Endothelial cell of umbilical vein (primary cell): ENCODE measurements around the gene ITGA3. TPM values are rescaled to one million over a fixed set of nuclear protein-coding genes. Genes with fewer than 3 reads are reported as not detected.

Experiments
- BruUV-seq: library from RNA; stranded (reverse); fragments of 400-500 nt; replicated peaks from 2 replicates; lab custom pipeline; 2021; lab: Mats Ljungman, UMichigan
- CTCF ChIA-PET: fragments of 300-600, 350-600 bp; sonication (Branson Sonifier 250); formaldehyde crosslinking; loops from one replicate; lab custom pipeline; 2021; ENCODE audit warnings: antibody characterized with exemption, inconsistent platforms; lab: Charles Lee
- POLR2A ChIA-PET: fragments of 300-600, 350-600 bp; sonication (Branson Sonifier 250); formaldehyde crosslinking; loops from one replicate; lab custom pipeline; 2021; ENCODE audit warnings: antibody characterized with exemption, inconsistent platforms; lab: Charles Lee
- DNase-seq: peaks from one replicate; pipeline ENCODE4 v3.0.0-alpha.2; 2011; ENCODE audit warnings: low read depth, low spot score
- FAIRE-seq: peaks from 2 replicates; lab custom pipeline; 2011; peaks lifted over from hg19 to GRCh38; lab: Jason Lieb, UNC
- H2AFZ ChIP-seq: 2 replicates; pipeline ENCODE4 v1.6.0; 2012; ENCODE audit warnings: low read depth, low read length, control low read depth, inconsistent platforms
- H3K27ac ChIP-seq: 2 replicates; pipeline ENCODE4 v1.5.1; 2011; ENCODE audit warnings: low read depth, mild to moderate bottlenecking, control low read depth, low read length, moderate library complexity; ENCODE audit not compliant: insufficient read depth
- H3K27me3 ChIP-seq, 2 experiments: 2 replicates each; pipeline versions ENCODE4 v1.6.0 to v1.6.1; 2011; ENCODE audit warnings: low read length in 2 of 2, mixed read lengths in 1 of 2; ENCODE audit not compliant: control insufficient read depth in 2 of 2, insufficient read depth in 2 of 2
- H3K36me3 ChIP-seq, 2 experiments: 2 replicates in 1 of 2; 3 replicates in 1 of 2; pipeline ENCODE4 v1.5.1; 2011; ENCODE audit warnings: low read length in 2 of 2, mild to moderate bottlenecking in 1 of 2, moderate library complexity in 1 of 2; ENCODE audit not compliant: control insufficient read depth in 2 of 2, insufficient read depth in 2 of 2; ENCODE audit errors: extremely low read depth in 1 of 2
- H3K4me1 ChIP-seq: 3 replicates; pipeline ENCODE4 v1.5.1; 2011; ENCODE audit warnings: mild to moderate bottlenecking, low read length; ENCODE audit not compliant: control insufficient read depth, insufficient read depth; ENCODE audit errors: extremely low read depth
- H3K4me2 ChIP-seq: 2 replicates; pipeline ENCODE4 v1.6.1; 2011; ENCODE audit warnings: low read length, control low read depth, mixed read lengths; ENCODE audit not compliant: insufficient read depth
- H3K4me3 ChIP-seq, 3 experiments: fragments of 200-600 bp in 1 of 3; sonication (generic), shearing (Covaris generic) in 1 of 3; replicated peaks in 1 of 3; 2 replicates each; pipeline ENCODE4 v1.5.1; 2011 to 2016; ENCODE audit warnings: control low read depth in 3 of 3, low read length in 3 of 3, mild to moderate bottlenecking in 2 of 3, inconsistent platforms in 1 of 3, low read depth in 1 of 3, moderate library complexity in 1 of 3; ENCODE audit not compliant: insufficient read depth in 1 of 3
- H3K79me2 ChIP-seq: 2 replicates; pipeline ENCODE4 v1.6.0; 2012; ENCODE audit warnings: low read length, inconsistent platforms; ENCODE audit not compliant: control insufficient read depth, insufficient read depth
- H3K9ac ChIP-seq: replicated peaks from 2 replicates; pipeline ENCODE3; 2011; ENCODE audit warnings: low read length, control low read depth; ENCODE audit not compliant: insufficient read depth; ENCODE audit errors: extremely low read depth
- H3K9me1 ChIP-seq: replicated peaks from 3 replicates; pipeline ENCODE4 v1.6.0; 2011; ENCODE audit warnings: mild to moderate bottlenecking, low read length; ENCODE audit not compliant: control insufficient read depth, insufficient read depth; ENCODE audit errors: extremely low read depth
- H3K9me3 ChIP-seq: replicated peaks from 2 replicates; pipeline ENCODE4 v1.5.1; 2012; ENCODE audit warnings: low read length, inconsistent platforms; ENCODE audit not compliant: control insufficient read depth, insufficient read depth
- H4K20me1 ChIP-seq: replicated peaks from 2 replicates; pipeline ENCODE3; 2011; ENCODE audit warnings: mild to moderate bottlenecking, low read length; ENCODE audit not compliant: control insufficient read depth, insufficient read depth; ENCODE audit errors: extremely low read depth
- CTCF ChIP-seq, 2 donors: IDR thresholded peaks; 1 replicate in 1 of 2; 2 replicates in 1 of 2; pipeline ENCODE4 v1.5.1; 2011; ENCODE audit warnings: low read length in 2 of 2, mild to moderate bottlenecking in 2 of 2, moderate library complexity in 2 of 2, control low read depth in 1 of 2, inconsistent platforms in 1 of 2, low read depth in 1 of 2; ENCODE audit not compliant: insufficient read depth in 1 of 2; ENCODE audit errors: extremely low read depth in 1 of 2
- EZH2 ChIP-seq: IDR thresholded peaks from 2 replicates; pipeline ENCODE4 v1.6.1; 2012; ENCODE audit warnings: borderline replicate concordance, low read depth, mild to moderate bottlenecking, moderate library complexity, low read length, inconsistent platforms; ENCODE audit not compliant: severe bottlenecking
- GATA2 ChIP-seq: IDR thresholded peaks from 2 replicates; pipeline ENCODE4 v1.7.0; 2011; ENCODE audit warnings: low read depth, mild to moderate bottlenecking, moderate library complexity, mixed read lengths, low read length; ENCODE audit not compliant: insufficient read length, insufficient read depth
- JUN ChIP-seq: IDR thresholded peaks from 2 replicates; pipeline ENCODE4 v1.6.1; 2011; ENCODE audit warnings: borderline replicate concordance, low read depth; ENCODE audit not compliant: insufficient read length, insufficient read depth
- MYC ChIP-seq: IDR thresholded peaks from one replicate; pipeline ENCODE4 v1.6.1; 2011; ENCODE audit warnings: mild to moderate bottlenecking, low read depth, low read length
- dilution Hi-C: fragments of 300-500 bp; cut with MboI; formaldehyde crosslinking; loops from one replicate; pipeline ENCODE4 v1.15.0; 2019; ENCODE audit warnings: low sequenced_read_pairs; ENCODE audit not compliant: extremely low pct_ligation_motif_present
- intact Hi-C: fragments of 100-400 bp; cut with micrococcal nuclease; formaldehyde crosslinking; loops from one replicate; pipeline ENCODE4 v1.10.0; 2022
- polyA plus RNA-seq, 4 experiments: library from polyadenylated mRNA; depleted of rRNA in 3 of 4; stranded (reverse) in 3 of 4; unstranded in 1 of 4; fragments of >200 nt; gene quantifications; 2 replicates each; pipeline versions ENCODE4 v1.2.1 to v1.2.3, GENCODE V29; 2011 to 2012; ENCODE audit warnings: missing spikeins in 1 of 4
- total RNA-seq: library from RNA; stranded (reverse); gene quantifications from 2 replicates; pipeline ENCODE4 v1.2.3, GENCODE V29; 2021

Gene ITGA3
- total and polyA plus RNA-seq, 2 donors (not counting 3 experiments of a cell fraction or from before 2014, with no cell fraction given) = 92.7 to 112 TPM

DNA sequence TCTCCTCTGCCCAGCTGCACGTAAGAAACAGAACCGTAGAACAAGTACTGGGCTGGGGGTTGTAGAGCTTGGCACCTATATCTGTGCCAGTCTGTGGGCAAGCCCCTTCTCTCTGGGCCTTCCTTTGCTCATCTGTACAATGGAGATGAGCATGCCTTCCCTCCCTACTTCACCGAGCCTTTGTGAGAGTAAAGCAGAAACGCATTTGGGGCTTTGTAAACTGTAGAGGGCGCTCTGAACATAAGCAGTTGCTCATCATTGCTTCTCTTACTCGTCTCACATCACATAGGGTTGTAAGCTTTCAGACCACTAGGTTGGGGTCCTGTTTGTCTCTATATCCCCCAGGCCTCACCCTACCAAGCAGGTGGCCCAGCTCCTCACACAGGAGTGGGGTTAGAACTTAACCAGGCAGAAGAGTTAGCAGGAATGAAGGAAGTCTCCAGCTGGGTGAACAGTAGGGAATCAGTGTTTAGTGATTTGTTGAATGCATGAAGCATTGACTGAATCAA lies 59.0 kb downstream of the ITGA3 start:
- dilution Hi-C loops (no loop called here), intact Hi-C loops (loop anchor here (1.0 to 10.0 kb wide), 3 partner anchors 46 to 150 kb away; no protein-coding TSS in a partner anchor)
- Histone ChIP-seq H3K27me3 (no peaks in the 10 kb centered on the region), H3K9me3 (no peaks in the 10 kb centered on the region), H3K79me2 (no peaks in the 10 kb centered on the region), H4K20me1 (no peaks in the 10 kb centered on the region), H3K4me3 (no peak overlapping the region), H2AFZ (no peak overlapping the region), H3K9me1 (no peaks in the 10 kb centered on the region), H3K27ac (no peak overlapping the region), H3K4me1 (no peaks in the 10 kb centered on the region), H3K4me2 (no peak overlapping the region), H3K36me3 (peaks cover 0 to 4% of the 10 kb centered on the region in 2 experiments), H3K9ac (no peak overlapping the region)
- TF ChIP-seq JUN = no peak
- TF ChIP-seq CTCF (IDR thresholded peaks at IDR 0.05; ENCODE audit: extremely low read depth in 1 of 2, insufficient read depth in 1 of 2, low read depth in 1 of 2, low read length in 2 of 2) = peak; percentile 74 to 81
- no peak for TF ChIP-seq GATA2
- TF ChIP-seq EZH2 = no peak
- TF ChIP-seq MYC = no peak
- no TSS peak for BruUV-seq
- ChIA-PET CTCF (interaction anchor here (0.7 to 4.6 kb wide), 26 partner anchors 9 to 184 kb away, joined by 3 to 57 read pairs (median 5); partner anchors contain the start of gene PDK2), POLR2A (no interaction called here)
- FAIRE-seq (peak; percentile 83), DNase-seq (peak; percentile 68)
